Right renal pelvis (tissue), 4 donors: Measurements from ENCODE around the gene NF1. TPM values are rescaled to one million over a fixed set of nuclear protein-coding genes. Genes with fewer than 3 reads are reported as not detected.
"Not testable (repeated sequence)": the region's sequence is repeated elsewhere in the genome, so short reads cannot be mapped to it uniquely, and the experiment has no call there.

ENCODE experiments used
- DNase-seq, 4 donors: peaks; one replicate each; pipeline ENCODE4 v3.0.0-alpha.2; 2013; ENCODE audit warnings: low read depth in 4 of 4, low spot score in 3 of 4, missing footprints in 1 of 4
- polyA plus RNA-seq, 4 donors: library from polyadenylated mRNA; unstranded; fragments of 120-200 nt; gene quantifications; one replicate each; pipeline ENCODE4 v1.2.1, GENCODE V29; 2013; ENCODE audit not compliant: insufficient read length in 4 of 4

Gene NF1
- polyA plus RNA-seq, 4 donors, result 36.6 to 42.1 (median 39.1) TPM

GRCh38 chr17:31079731-31080130 is 15.0 kb upstream of the NF1 start:
- DNase-seq, result no peak

- DNase-seq, result no peak
Measured at GRCh38 chr17:31085563-31085962, 9.2 kb upstream of the NF1 start.

DNA sequence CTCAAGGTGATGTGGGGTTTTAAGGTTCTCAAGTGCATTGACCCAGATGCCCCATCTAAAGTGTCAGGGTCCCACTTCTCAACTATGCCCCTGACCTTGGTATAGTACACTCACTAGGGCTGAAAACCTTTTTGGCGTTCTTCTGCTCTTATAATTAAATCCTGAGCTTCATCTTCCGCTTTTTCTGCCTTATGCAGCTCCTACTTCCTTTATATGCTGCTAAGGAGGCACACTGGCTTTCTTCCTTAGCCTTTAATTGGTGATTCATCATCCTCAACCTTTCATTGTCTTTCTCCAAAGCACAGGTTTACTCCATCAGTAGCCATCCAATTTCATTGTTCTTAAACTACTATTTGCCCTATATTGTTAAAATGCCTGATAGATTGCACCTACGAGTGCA is 5.3 kb upstream of the NF1 start:
- DNase-seq, result no peak

- not testable (repeated sequence) for DNase-seq
Measured at GRCh38 chr17:31090650-31091049, 4.1 kb upstream of the NF1 start.

DNA sequence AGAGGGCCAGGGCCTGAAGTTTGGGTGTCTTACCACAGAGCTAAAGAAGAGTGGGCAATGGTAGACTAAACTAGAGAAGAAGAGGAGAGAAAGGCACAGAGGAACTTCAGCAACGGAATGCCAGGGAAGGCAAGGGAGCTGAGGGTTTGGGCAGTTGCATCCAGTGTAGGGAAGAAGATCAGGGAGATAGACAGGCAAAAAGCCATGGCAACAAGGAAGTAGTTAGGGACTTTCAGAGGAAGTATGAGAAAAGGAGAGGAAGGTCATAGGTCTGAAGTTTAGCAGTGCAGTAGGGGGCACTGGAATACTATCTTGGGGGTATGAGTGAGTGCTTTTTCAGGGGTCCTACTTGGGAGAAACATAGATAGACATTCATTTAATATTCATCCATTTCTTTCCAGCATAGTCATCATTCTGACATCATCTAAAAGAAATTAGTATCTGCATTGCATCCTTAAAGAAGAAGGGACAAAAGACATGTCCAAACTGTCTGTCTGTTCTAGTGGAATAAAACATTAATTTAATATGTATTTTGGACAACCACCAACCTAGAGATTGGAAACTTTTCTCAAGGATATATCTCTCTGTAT is 2.2 kb upstream of the NF1 start:
- no peak for DNase-seq

- peak in 1 of 4 donors; percentile 13 for DNase-seq
Measured at GRCh38 chr17:31093866-31094599, 744 bp upstream of the NF1 start.

DNA sequence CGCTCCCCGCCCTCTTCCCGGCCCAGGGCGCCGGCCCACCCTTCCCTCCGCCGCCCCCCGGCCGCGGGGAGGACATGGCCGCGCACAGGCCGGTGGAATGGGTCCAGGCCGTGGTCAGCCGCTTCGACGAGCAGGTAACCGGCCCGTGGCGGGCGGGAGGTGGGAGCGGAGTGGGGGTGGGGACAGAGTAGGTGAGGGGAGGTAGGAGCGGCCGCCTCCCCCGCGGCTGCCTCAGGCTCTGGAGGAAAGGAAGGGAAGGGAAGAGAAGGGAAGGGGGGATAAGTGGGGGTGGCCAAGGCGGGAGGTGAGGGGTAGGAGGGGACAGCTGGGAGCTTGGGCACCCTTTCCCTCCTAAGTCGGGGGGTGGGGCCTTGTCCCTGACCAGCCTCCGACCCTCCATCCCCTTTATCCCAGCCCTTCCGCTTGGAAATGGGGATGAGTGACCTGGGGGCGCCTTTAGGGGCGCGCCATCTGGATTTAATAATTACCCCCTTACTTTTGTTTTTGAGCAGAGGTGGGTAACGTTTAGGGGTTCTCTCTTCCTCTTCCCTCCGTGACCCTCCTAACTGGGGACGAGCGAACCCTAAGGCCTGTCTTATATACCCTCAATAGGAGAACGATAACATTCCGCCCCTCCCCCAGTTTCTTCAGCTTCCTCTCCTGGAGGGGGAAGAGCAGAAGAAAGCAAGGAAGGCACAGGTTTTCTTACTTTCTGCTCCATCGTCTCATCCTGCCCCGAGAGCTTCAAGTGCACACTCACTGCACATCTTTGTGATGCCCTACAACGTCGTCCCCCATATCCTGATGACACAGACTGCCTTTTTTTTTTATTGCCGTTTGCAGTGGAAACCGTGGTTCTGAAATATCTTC is 694 bp downstream of the NF1 start:
- peak; percentile 61 to 65 (median 62) for DNase-seq

- peak in 1 of 4 donors; percentile 12 for DNase-seq
Measured at GRCh38 chr17:31096106-31096436, 1.3 kb downstream of the NF1 start.

- DNase-seq, result no peak
Measured at GRCh38 chr17:31099016-31099415, 4.2 kb downstream of the NF1 start.

- no peak for DNase-seq
Measured at GRCh38 chr17:31100840-31101459, 6.2 kb downstream of the NF1 start.

DNA sequence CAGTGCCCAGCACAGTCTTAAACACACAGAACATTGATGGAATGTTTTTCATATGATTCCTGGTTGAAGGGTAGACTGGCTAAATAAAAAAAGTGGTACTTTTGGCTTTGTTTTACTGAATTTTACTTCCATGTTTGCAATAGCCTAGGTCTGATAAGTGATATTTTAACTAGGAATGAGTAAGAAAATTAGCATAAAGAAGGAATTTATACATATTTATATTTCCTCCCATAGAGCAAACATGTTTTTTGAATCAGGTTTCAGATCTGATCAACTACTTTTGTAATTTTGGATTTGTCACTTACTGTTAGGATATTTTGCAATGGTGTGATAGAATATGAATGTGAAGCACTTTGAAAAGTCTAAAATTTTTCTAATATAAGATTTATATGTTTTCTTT is 7.2 kb downstream of the NF1 start:
- no peak for DNase-seq

DNA sequence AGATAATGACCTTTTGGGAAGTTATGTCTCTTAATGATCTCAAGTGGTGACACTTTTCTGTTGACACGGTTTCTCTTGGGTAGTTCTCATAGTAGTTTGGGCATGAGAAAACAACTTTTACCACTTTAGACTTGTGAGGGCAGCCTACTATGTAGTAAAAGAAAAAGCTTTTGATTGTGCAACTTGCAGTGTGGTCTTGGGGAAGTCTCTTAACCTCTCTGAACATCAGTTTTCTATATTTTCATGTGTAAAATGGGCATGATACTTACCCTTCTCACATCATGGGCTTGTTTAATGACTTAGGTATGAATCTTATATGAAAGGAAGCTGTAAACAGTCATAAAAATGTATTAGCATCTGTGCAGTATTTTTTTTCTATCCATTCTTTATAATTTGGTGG is 11.2 kb downstream of the NF1 start:
- no peak for DNase-seq

- DNase-seq, result no peak
Measured at GRCh38 chr17:31111183-31111582, 16.4 kb downstream of the NF1 start.

DNA sequence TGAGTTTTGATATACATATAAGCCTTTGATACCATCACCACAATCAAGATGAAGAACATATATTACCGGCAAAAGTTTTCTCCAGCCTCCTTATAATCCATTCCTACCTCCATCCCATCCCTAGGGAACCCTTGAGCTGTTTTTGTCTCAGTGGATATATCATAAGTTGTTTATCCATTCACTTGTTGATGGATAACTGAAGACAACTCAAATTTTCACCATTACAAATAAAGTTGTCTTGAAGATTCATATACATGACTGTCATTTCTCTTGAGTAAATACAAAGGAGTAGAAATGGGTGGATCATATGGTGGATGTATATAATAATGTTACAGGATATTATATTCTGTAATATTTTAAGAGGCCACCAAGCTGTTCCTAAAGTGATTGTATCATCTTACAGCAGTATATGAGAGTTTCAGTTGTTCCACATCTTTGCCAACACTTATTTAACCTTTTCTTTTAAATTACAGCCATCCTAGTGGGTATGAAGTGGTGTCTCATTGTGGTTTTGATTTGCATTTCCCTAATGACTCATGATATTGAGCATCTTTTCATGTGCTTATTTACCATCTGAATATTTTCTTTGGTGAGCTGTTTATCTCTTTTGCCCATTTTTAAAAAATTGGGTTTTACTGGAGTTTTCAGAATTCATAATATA is 17.4 kb downstream of the NF1 start:
- DNase-seq, result no peak

DNA sequence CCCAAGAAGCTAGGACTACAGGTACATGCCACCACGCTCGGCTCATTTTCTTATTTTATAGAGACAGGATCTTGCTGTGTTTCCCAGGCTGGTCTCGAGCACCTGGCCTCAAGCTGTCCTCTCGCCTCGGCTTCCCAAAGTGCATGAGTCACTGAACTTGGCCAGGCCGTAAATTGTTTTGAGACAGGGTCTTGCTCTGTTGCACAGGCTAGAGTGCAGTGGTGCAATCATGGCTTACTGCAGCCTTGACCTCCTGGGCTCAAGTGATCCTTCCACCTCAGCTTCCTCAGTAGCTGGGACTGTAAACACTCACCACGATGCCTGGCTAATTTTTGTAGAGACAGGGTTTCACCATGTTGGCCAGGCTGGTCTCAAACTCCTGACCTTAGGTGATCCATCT is 18.6 kb downstream of the NF1 start:
- DNase-seq, result not testable (repeated sequence)

DNA sequence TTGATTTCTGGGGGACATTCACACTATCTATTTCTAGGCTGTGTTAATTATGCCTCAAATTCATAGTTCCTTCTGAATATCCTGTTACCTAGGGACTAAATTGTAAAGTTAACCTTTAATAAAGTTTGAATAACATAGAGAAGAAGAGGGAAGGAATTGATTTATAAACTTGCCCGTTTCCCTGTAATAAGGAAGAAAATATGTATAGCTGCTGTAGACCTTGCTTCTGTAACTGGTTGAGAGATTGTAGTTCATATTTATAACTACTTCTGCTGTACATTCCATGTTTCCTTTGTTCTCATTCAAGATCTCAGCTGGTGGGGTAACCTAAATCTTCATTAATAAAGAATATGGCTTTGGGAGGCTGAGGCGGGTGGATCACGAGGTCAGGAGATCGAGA is 19.2 kb downstream of the NF1 start:
- DNase-seq, result no peak

DNA sequence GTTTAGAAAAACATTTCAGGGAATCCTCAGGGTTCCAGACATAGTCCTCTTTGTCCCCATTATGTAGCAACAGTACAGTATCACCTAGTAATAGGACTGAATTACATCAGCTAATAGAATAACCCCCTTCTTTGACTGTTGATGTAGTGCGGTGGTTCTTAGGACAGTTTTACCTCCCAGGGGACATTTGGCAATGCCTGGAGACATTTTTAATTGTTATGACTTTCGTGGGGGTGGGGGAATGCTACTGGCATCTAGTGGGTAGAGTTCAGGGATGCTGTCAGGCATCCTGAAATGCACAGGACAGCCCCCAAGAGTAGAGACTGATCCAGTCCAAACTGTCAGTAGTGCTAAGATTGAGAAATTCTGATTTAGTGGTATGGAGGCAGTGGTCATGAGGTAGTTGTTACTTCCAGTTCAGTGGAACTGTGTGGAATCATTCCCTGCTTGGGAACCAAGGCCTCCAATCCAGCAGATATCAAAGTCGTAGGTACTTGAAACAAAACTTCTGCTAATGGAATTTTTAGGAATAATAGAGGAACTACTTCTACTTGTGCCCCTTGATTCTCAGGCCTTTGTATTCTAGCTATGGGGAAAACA is 20.3 kb downstream of the NF1 start:
- no peak for DNase-seq

GRCh38 chr17:31116167-31116566 is 21.4 kb downstream of the NF1 start:
- DNase-seq, result no peak

GRCh38 chr17:31122746-31123145 is 28.0 kb downstream of the NF1 start:
- DNase-seq, result no peak

- DNase-seq, result no peak
Measured at GRCh38 chr17:31126318-31126717, 31.5 kb downstream of the NF1 start.
